Fibroblast of pulmonary artery (primary cell): Measurements from ENCODE around the gene STC2.

Source experiments
- DNase-seq: peaks from one replicate; pipeline ENCODE4 v3.0.0-alpha.2; 2010; ENCODE audit warnings: low read depth
- H3K4me3 ChIP-seq: replicated peaks from 2 replicates; pipeline ENCODE4 v1.5.1; 2011; ENCODE audit warnings: low read depth, mild to moderate bottlenecking, control low read depth, low read length, moderate library complexity
- CTCF ChIP-seq: IDR thresholded peaks from 2 replicates; pipeline ENCODE4 v1.5.1; 2011; ENCODE audit warnings: mild to moderate bottlenecking, control low read depth, low read length, inconsistent platforms; ENCODE audit errors: missing control alignments

The STC2 gene

GRCh38 chr5:173294673-173295320 is 33.4 kb downstream of the STC2 start:
- no peak overlapping the region for H3K4me3 ChIP-seq
- no peak for DNase-seq
- TF ChIP-seq CTCF = no peak

GRCh38 chr5:173293817-173294672 is 34.2 kb downstream of the STC2 start:
- no peak overlapping the region for H3K4me3 ChIP-seq
- peak; percentile 79 for TF ChIP-seq CTCF
- DNase-seq = peak; percentile 85

GRCh38 chr5:173291722-173292658 is 36.2 kb downstream of the STC2 start:
- no peak for TF ChIP-seq CTCF
- DNase-seq = peak; percentile 45
- no peak overlapping the region for H3K4me3 ChIP-seq

GRCh38 chr5:173290477-173291131 is 37.6 kb downstream of the STC2 start:
- no peak for TF ChIP-seq CTCF
- DNase-seq = peak; percentile 58
- no peak overlapping the region for H3K4me3 ChIP-seq

GRCh38 chr5:173289372-173289771 is 38.8 kb downstream of the STC2 start:
- no peak overlapping the region for H3K4me3 ChIP-seq
- no peak for TF ChIP-seq CTCF
- no peak for DNase-seq

- DNase-seq = no peak
Observed at GRCh38 chr5:173288632-173289031, 39.6 kb downstream of the STC2 start.

More at GRCh38 chr5:173288632-173289031, 39.6 kb downstream of the STC2 start:
- H3K4me3 ChIP-seq = no peak overlapping the region
- no peak for TF ChIP-seq CTCF
